ENCODE results near the gene PLAAT4. TPM values are rescaled to one million over a fixed set of nuclear protein-coding genes. Genes with fewer than 3 reads are reported as not detected.

PLAAT4 gene
- total and polyA plus RNA-seq, 2 experiments from 2014 or later = 0.69 to 4.6 TPM

DNA sequence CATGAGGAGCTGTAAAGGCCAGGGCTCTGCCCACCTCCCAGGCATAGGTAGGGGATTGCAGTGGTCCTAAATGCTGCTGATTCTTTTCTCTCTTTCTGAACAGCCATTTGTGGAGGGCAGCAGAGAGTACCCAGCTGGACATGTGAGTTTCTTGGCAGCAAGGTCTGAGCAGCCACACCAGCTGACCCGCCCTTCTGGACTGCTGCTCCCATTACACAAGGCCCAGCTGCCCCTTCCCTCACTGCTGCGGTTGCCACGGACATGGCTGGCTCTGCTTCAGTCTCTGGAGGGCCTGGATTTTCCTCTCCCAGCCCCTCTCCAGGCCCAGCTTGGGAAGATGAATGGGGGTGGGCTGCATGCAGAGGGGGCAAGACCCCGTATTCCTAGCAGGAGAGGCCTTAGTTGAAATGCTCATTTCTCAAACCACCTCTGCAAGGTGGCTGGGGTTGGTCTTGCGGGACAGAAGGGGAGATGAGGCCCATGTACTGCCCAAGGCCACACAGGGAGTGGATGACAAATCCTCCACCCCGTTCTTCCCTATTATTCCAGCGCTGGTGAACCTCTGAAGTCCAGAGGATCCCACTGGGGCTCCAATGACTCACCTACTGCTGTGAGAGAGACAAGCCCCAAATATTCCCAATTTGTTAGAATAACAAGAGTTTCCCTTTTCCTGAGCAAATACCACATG, 26.1 kb upstream of the PLAAT4 start:
- H3F3A ChIP-seq (replicated peaks; ENCODE audit: low read depth) = no peaks in the 10 kb centered on the region; the same call in 1 of the 2 replicates
- H3K27me3 ChIP-seq (ENCODE audit: insufficient read depth) = no peaks in the 10 kb centered on the region
- H3K4me1 Mint-ChIP-seq = peaks cover 20% of the 10 kb centered on the region
- TF ChIP-seq CREB1 (CRISPR knock-in tag; IDR thresholded peaks at IDR 0.05; ENCODE audit: low read depth) (no peak), CTCF (conservative IDR thresholded peaks at IDR 0.05; ENCODE audit: low read depth in 2 of 2) (no peak), ZNF331 (CRISPR knock-in tag; IDR thresholded peaks at IDR 0.05; ENCODE audit: low read depth) (no peak), NANOG (IDR thresholded peaks at IDR 0.05; ENCODE audit: borderline replicate concordance) (no peak), EZH2 (IDR thresholded peaks at IDR 0.05; ENCODE audit: low read depth, unreplicated experiment) (no peak), EZH2phosphoT487 (IDR thresholded peaks at IDR 0.05; ENCODE audit: unreplicated experiment) (no peak), REST (IDR thresholded peaks at IDR 0.05; ENCODE audit: unreplicated experiment) (no peak), POLR2AphosphoS5 (IDR thresholded peaks at IDR 0.05; ENCODE audit: low read depth) (no peak), JUNB (IDR thresholded peaks at IDR 0.05; ENCODE audit: unreplicated experiment) (no peak), ZNF114 (CRISPR knock-in tag; IDR thresholded peaks at IDR 0.05) (no peak), STAT1 (IDR thresholded peaks at IDR 0.05; ENCODE audit: unreplicated experiment) (no peak)
- TF ChIP-seq, protein P1, sequence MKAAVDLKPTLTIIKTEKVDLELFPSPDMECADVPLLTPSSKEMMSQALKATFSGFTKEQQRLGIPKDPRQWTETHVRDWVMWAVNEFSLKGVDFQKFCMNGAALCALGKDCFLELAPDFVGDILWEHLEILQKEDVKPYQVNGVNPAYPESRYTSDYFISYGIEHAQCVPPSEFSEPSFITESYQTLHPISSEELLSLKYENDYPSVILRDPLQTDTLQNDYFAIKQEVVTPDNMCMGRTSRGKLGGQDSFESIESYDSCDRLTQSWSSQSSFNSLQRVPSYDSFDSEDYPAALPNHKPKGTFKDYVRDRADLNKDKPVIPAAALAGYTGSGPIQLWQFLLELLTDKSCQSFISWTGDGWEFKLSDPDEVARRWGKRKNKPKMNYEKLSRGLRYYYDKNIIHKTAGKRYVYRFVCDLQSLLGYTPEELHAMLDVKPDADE (IDR thresholded peaks at IDR 0.05) = no peak
- TF ChIP-seq, protein P2, sequence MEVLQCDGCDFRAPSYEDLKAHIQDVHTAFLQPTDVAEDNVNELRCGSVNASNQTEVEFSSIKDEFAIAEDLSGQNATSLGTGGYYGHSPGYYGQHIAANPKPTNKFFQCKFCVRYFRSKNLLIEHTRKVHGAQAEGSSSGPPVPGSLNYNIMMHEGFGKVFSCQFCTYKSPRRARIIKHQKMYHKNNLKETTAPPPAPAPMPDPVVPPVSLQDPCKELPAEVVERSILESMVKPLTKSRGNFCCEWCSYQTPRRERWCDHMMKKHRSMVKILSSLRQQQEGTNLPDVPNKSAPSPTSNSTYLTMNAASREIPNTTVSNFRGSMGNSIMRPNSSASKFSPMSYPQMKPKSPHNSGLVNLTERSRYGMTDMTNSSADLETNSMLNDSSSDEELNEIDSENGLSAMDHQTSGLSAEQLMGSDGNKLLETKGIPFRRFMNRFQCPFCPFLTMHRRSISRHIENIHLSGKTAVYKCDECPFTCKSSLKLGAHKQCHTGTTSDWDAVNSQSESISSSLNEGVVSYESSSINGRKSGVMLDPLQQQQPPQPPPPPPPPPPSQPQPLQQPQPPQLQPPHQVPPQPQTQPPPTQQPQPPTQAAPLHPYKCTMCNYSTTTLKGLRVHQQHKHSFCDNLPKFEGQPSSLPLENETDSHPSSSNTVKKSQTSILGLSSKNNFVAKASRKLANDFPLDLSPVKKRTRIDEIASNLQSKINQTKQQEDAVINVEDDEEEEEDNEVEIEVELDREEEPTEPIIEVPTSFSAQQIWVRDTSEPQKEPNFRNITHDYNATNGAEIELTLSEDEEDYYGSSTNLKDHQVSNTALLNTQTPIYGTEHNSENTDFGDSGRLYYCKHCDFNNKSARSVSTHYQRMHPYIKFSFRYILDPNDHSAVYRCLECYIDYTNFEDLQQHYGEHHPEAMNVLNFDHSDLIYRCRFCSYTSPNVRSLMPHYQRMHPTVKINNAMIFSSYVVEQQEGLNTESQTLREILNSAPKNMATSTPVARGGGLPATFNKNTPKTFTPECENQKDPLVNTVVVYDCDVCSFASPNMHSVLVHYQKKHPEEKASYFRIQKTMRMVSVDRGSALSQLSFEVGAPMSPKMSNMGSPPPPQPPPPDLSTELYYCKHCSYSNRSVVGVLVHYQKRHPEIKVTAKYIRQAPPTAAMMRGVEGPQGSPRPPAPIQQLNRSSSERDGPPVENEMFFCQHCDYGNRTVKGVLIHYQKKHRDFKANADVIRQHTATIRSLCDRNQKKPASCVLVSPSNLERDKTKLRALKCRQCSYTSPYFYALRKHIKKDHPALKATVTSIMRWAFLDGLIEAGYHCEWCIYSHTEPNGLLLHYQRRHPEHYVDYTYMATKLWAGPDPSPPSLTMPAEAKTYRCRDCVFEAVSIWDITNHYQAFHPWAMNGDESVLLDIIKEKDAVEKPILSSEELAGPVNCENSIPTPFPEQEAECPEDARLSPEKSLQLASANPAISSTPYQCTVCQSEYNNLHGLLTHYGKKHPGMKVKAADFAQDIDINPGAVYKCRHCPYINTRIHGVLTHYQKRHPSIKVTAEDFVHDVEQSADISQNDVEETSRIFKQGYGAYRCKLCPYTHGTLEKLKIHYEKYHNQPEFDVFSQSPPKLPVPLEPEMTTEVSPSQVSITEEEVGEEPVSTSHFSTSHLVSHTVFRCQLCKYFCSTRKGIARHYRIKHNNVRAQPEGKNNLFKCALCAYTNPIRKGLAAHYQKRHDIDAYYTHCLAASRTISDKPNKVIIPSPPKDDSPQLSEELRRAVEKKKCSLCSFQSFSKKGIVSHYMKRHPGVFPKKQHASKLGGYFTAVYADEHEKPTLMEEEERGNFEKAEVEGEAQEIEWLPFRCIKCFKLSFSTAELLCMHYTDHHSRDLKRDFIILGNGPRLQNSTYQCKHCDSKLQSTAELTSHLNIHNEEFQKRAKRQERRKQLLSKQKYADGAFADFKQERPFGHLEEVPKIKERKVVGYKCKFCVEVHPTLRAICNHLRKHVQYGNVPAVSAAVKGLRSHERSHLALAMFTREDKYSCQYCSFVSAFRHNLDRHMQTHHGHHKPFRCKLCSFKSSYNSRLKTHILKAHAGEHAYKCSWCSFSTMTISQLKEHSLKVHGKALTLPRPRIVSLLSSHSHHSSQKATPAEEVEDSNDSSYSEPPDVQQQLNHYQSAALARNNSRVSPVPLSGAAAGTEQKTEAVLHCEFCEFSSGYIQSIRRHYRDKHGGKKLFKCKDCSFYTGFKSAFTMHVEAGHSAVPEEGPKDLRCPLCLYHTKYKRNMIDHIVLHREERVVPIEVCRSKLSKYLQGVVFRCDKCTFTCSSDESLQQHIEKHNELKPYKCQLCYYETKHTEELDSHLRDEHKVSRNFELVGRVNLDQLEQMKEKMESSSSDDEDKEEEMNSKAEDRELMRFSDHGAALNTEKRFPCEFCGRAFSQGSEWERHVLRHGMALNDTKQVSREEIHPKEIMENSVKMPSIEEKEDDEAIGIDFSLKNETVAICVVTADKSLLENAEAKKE (CRISPR knock-in tag; IDR thresholded peaks at IDR 0.05) = no peak
- no peaks in the 10 kb centered on the region for H3K36me3 Mint-ChIP-seq (ENCODE audit: low read depth)
- H3K36me3 ChIP-seq (ENCODE audit: insufficient read depth) = no peaks in the 10 kb centered on the region
- H3K4me2 ChIP-seq = no peak overlapping the region
- H3K9me2 ChIP-seq (ENCODE audit: insufficient read depth) = 0 out of 2 replicates have a peak, but pooled peaks cover 4% of the 10 kb centered on the region
- no peak overlapping the region for H3K4me3 Mint-ChIP-seq
- H3K27ac ChIP-seq (ENCODE audit: low read depth) = no peak overlapping the region
- DNase-seq (ENCODE audit: low spot score) = no peak
- no peaks in the 10 kb centered on the region for H4K20me1 ChIP-seq (replicated peaks; ENCODE audit: insufficient read depth)
- peaks cover 10% of the 10 kb centered on the region for H3K4me1 ChIP-seq (ENCODE audit: insufficient read depth)
- peaks cover 5% of the 10 kb centered on the region for H3K27me3 Mint-ChIP-seq (ENCODE audit: insufficient read depth, low read depth, poor library complexity)
- no peaks in the 10 kb centered on the region for H3K9me3 Mint-ChIP-seq
- H3K27ac Mint-ChIP-seq = no peak overlapping the region
- no peak overlapping the region for H3K4me3 ChIP-seq
- no peaks in the 10 kb centered on the region for H3K79me2 ChIP-seq (replicated peaks; ENCODE audit: insufficient read depth)
- H2AFZ ChIP-seq = peak overlapping the region; percentile 69
- ATAC-seq = no peak
